ENCODE data around the gene CXCL12.

DNA sequence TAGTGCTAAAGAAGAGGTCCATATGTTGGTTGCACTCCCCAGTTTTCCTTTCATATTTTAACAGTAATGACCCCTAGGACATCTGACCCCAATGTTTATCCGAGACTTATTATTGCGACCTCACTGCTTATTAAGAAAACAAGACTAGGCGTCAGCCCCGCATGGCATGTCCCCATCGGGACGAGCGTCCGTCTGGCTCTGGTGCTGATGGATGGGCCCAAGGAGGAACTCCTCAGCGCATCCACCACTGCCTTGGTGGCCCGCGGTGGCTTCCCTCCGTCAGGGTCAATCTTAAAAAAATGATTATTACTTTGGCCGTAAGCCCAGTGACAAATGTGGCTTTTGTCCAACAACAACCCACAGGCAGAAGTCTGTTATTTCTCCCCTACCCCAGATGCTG is 40.1 kb upstream of the CXCL12 start:
- no peak for TF ChIP-seq GATA2 (IDR thresholded peaks at IDR 0.05; ENCODE audit: low read depth, low read length)
- no peak for TF ChIP-seq GATA3 (IDR thresholded peaks at IDR 0.05; ENCODE audit: low read depth, low read length)
